ENCODE measurements around the gene TMEM120A. TPM values are rescaled to one million over a fixed set of nuclear protein-coding genes. Genes with fewer than 3 reads are reported as not detected.
"Not testable (repeated sequence)": the region's sequence is repeated elsewhere in the genome, so short reads cannot be mapped to it uniquely, and the experiment has no call there.

TMEM120A gene
- polyA plus RNA-seq (ENCODE audit: insufficient read length in 12 of 12) = 100 to 1,000 TPM in 1 of 12 donors, 10 to 100 TPM in 10, not detected in 1; 30.6 to 103 (median 40.4) TPM
- long read RNA-seq, donor 1, transcript TMEM120A-214 (12 exons, 1,456 nt) = major isoform, 19 of 22 reads
- long read RNA-seq, donor 1, partial matches to known transcripts = 0 of 22 reads
- long read RNA-seq, donor 1, other reads (novel, unspliced or antisense) = 0 of 22 reads
- long read RNA-seq, donor 2, transcript TMEM120A-214 (12 exons, 1,456 nt) = major isoform, 12 of 13 reads
- long read RNA-seq, donor 2, partial matches to known transcripts = 0 of 13 reads
- long read RNA-seq, donor 2, other reads (novel, unspliced or antisense) = 0 of 13 reads
- long read RNA-seq, donor 3, transcript TMEM120A-214 (12 exons, 1,456 nt) = major isoform, 6 of 9 reads
- long read RNA-seq, donor 3, partial matches to known transcripts = 0 of 9 reads
- long read RNA-seq, donor 3, other reads (novel, unspliced or antisense) = 0 of 9 reads
- long read RNA-seq, donor 4, transcript TMEM120A-214 (12 exons, 1,456 nt) = major isoform, 7 of 7 reads
- long read RNA-seq, donor 4, partial matches to known transcripts = 0 of 7 reads
- long read RNA-seq, donor 4, other reads (novel, unspliced or antisense) = 0 of 7 reads
- long read RNA-seq, donor 5, transcript TMEM120A-214 (12 exons, 1,456 nt) = major isoform, 17 of 21 reads
- long read RNA-seq, donor 5, partial matches to known transcripts = 0 of 21 reads
- long read RNA-seq, donor 5, other reads (novel, unspliced or antisense) = 0 of 21 reads
- long read RNA-seq, donor 6, partial matches to known transcripts = 0 of 7 reads
- long read RNA-seq, donor 6, other reads (novel, unspliced or antisense) = 0 of 7 reads
- long read RNA-seq, donor 7, transcript TMEM120A-214 (12 exons, 1,456 nt) = major isoform, 5 of 6 reads
- long read RNA-seq, donor 7, partial matches to known transcripts = 0 of 6 reads
- long read RNA-seq, donor 7, other reads (novel, unspliced or antisense) = 0 of 6 reads
- long read RNA-seq, donor 8, transcript TMEM120A-214 (12 exons, 1,456 nt) = major isoform, 9 of 16 reads
- long read RNA-seq, donor 8, partial matches to known transcripts = 6 of 16 reads
- long read RNA-seq, donor 8, other reads (novel, unspliced or antisense) = 0 of 16 reads
- long read RNA-seq, donor 9, transcript TMEM120A-214 (12 exons, 1,456 nt) = major isoform, 11 of 11 reads
- long read RNA-seq, donor 9, partial matches to known transcripts = 0 of 11 reads
- long read RNA-seq, donor 9, other reads (novel, unspliced or antisense) = 0 of 11 reads
- long read RNA-seq, donor 10, transcript TMEM120A-214 (12 exons, 1,456 nt) = major isoform, 11 of 36 reads
- long read RNA-seq, donor 10, partial matches to known transcripts = 17 of 36 reads
- long read RNA-seq, donor 10, other reads (novel, unspliced or antisense) = 5 of 36 reads
- long read RNA-seq, donor 11, transcript TMEM120A-214 (12 exons, 1,456 nt) = major isoform, 8 of 12 reads
- long read RNA-seq, donor 11, partial matches to known transcripts = 0 of 12 reads
- long read RNA-seq, donor 11, other reads (novel, unspliced or antisense) = 0 of 12 reads

GRCh38 chr7:75994388-75995051, at the start of gene TMEM120A:
Gene TMEM120A, minus strand, starts transcription at chr7:75994595. Its CDS starts 25 bp downstream, at chr7:75994570.
- DNase-seq = peak; percentile 94

- DNase-seq = no peak
These were observed 45.7 kb upstream of the TMEM120A start for GRCh38 chr7:76040126-76040525.

GRCh38 chr7:76037310-76037709, 42.9 kb upstream of the TMEM120A start:
- peak; percentile 34 for DNase-seq

- no peak for DNase-seq
These were observed 37.6 kb upstream of the TMEM120A start for GRCh38 chr7:76031964-76032363.

- DNase-seq = not testable (repeated sequence)
These were observed 35.3 kb upstream of the TMEM120A start for GRCh38 chr7:76029682-76030081.

GRCh38 chr7:76023002-76023401, 28.6 kb upstream of the TMEM120A start:
- no peak for DNase-seq

GRCh38 chr7:76022026-76022780, 27.8 kb upstream of the TMEM120A start:
- no peak for DNase-seq

GRCh38 chr7:76020031-76020714, 25.8 kb upstream of the TMEM120A start:
- peak; percentile 78 for DNase-seq

- not testable (repeated sequence) for DNase-seq
These were observed 24.1 kb upstream of the TMEM120A start for GRCh38 chr7:76018520-76018919.

- no peak for DNase-seq
These were observed 22.0 kb upstream of the TMEM120A start for GRCh38 chr7:76016191-76016947.

GRCh38 chr7:76011442-76011861, 17.1 kb upstream of the TMEM120A start:
- peak; percentile 76 for DNase-seq

- DNase-seq = no peak
These were observed 15.5 kb upstream of the TMEM120A start for GRCh38 chr7:76009672-76010600.

GRCh38 chr7:76008156-76008687, 13.8 kb upstream of the TMEM120A start:
- DNase-seq = no peak

- not testable (repeated sequence) for DNase-seq
These were observed 10.6 kb upstream of the TMEM120A start for GRCh38 chr7:76005004-76005403.

- DNase-seq = no peak
These were observed 9.0 kb upstream of the TMEM120A start for GRCh38 chr7:76003351-76003750.

- DNase-seq = no peak
These were observed 8.4 kb upstream of the TMEM120A start for GRCh38 chr7:76002822-76003221.

- DNase-seq = no peak
These were observed 7.7 kb upstream of the TMEM120A start for GRCh38 chr7:76002139-76002538.

Data from muscle of arm (tissue), 14 donors.